GM19438 (cell line): ENCODE data around the gene USP6.
"Not testable (repeated sequence)": the region's sequence is repeated elsewhere in the genome, so short reads cannot be mapped to it uniquely, and the experiment has no call there.

Experiments
- ATAC-seq: cut with Tn5 transposase; IDR thresholded peaks from one replicate; pipeline ENCODE4 v1.9.1; 2021; ENCODE audit warnings: low read depth; ENCODE audit not compliant: unreplicated experiment

Gene USP6

DNA sequence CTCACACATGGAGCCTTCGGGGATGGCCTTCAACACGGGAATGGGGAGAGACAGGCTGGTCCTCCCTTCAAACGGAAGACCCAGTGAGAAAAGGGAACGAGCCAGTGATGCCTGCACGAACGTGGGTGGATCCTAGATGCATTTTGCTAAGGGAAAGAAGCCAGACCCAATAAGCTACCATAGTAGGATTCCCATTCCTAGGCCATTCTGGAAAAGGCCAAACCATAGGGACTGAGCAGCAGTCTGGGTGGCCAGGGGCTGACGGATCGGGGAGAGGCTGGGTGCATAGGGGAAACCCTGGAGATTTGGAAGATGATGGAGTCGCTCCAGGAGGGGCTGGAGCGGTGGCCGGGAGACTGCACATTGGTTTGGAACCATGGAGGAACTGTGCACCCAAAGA is 18.7 kb downstream of the USP6 start:
- ATAC-seq = not testable (repeated sequence)

DNA sequence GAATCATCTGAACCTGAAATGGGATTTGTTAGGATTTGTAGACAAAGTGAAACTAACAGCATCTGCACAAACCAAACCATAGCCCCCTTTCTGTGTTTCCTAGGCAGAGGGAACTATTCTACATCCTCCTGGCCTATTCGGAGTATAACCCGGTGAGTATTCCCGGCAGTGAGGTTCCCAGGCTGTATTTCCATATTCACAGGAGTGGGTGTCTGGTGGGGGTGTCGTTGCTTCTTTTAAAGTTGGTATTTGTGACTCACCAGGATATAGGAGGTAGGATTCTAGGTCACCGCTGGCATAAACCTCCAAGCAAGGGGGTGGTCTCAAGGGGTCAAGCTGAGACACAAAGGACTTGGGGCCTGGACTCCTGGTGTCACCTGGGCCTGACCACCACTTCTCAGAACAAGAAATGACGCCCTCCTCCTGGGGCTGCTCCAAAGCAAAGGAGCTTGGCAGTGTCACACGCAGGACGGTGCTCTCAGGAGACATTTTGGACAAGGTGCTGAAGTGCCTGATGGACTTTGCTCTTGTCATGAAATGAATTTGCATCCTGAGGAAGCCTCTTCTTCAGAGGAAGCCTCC is 19.4 kb downstream of the USP6 start:
- ATAC-seq = not testable (repeated sequence)

DNA sequence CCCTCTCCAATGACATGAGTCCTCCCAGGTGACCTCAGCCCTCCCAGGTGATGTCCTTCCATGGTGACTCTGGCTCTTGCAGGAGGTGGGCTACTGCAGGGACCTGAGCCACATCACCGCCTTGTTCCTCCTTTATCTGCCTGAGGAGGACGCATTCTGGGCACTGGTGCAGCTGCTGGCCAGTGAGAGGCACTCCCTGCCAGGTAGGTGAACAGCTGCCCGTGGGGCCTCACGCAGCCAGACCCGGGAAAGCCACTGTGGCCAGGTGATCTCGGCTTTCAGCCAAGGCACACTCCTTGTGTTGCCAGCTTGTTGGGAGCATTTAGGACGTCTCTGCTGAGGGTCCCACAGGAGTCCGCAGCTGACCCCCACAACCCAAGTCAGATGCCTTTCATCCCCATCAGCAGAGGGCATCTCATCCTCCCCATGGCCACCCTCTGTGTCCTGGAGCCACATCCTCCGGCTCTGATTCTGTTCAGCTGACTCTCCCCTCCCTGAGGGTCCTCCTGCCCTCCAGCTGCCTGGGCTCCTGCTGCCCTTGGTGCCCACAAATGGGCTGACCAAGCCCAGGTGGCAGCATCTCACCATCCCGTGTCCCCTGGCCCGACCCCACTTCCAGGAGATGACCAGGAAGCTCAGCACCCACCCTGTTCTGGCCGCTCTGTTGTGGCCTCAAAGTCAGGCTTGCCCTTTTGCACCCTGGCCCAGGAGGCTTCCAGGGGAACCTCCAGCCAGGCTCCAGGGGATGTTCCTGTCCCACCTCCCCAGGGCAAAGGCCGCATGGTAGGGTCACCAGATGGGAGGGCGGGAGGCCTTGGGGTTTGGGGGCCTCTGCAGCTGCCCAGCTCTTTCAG is 20.1 kb downstream of the USP6 start:
- no peak for ATAC-seq

DNA sequence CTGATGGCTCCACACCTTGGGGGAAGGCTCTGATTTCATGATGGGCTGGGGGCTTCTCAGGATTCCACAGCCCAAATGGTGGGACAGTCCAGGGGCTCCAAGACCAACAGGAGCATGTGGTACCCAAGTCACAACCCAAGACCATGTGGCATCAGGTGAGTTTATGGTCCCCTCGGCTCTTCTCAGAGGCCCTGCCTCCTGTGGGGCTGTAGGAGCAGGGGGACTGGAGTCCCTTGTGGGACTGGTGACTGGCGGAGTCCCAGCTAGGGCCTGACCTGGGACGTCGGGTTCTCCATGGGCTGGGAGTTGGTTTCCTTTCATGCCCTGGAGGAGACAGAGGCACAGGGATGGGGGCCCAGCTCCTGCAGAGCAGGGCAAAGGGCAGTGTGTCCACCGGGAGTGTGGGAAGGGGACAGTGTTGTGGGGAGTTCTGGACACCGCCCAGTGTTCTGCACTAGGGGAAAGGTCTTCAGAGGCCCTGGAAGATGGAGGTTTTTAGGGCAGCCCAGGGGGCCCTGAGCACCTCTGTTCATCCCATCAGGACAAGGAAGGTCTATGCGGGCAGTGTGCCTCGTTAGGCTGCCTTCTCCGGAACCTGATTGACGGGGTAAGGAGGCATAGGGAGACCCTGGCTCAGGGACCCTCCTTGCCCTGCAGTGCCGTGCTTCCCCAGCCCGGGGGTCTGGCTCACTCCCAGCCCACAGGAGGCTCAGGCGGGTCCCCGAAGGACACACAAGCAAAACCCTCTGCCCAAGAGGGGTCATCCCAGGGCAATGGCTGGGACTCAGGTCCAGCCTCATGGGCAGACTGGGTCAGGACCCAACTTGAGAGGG is 21.0 kb downstream of the USP6 start:
- ATAC-seq = not testable (repeated sequence)

DNA sequence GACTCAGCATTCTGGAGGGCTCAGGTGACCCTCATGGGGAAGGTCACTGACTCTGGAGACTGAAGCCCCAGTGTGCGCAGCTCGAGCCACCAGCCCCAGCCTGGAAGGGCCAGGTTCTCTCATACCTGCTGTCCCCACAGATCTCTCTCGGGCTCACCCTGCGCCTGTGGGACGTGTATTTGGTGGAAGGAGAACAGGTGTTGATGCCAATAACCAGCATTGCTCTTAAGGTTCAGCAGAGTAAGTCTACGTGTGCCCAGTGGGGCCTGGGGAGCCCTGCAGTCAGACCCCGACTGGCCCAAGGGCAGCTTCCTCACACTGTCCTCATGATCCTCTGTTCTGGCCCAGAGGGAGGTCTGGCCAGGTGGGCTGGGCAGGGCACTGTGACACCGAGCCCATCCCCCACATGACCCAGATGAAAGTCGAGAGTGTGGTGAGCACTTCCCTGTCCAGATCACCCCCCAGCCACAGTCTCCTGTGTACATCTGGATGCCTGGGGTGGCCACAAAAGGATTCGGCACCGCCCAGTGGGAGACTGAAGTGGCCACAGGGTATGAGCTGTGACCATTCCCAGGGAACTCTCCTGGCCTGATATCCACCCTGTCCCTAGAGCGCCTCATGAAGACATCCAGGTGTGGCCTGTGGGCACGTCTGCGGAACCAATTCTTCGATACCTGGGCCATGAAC is 21.8 kb downstream of the USP6 start:
- ATAC-seq = not testable (repeated sequence)

DNA sequence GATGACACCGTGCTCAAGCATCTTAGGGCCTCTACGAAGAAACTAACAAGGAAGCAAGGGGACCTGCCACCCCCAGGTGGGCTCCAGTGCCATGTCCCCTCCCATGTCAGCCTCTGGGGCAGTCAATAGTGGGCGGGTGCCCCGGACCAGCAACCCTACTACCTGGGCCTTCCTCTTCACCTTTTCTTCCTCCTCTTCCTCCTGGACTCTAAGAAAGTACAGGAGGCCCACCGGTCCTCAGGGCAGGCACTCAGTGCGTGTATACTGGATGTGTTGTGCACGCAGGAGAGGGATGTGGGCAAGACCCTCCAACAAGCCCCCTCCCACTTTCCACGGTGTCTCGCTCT is 22.3 kb downstream of the USP6 start:
- not testable (repeated sequence) for ATAC-seq

DNA sequence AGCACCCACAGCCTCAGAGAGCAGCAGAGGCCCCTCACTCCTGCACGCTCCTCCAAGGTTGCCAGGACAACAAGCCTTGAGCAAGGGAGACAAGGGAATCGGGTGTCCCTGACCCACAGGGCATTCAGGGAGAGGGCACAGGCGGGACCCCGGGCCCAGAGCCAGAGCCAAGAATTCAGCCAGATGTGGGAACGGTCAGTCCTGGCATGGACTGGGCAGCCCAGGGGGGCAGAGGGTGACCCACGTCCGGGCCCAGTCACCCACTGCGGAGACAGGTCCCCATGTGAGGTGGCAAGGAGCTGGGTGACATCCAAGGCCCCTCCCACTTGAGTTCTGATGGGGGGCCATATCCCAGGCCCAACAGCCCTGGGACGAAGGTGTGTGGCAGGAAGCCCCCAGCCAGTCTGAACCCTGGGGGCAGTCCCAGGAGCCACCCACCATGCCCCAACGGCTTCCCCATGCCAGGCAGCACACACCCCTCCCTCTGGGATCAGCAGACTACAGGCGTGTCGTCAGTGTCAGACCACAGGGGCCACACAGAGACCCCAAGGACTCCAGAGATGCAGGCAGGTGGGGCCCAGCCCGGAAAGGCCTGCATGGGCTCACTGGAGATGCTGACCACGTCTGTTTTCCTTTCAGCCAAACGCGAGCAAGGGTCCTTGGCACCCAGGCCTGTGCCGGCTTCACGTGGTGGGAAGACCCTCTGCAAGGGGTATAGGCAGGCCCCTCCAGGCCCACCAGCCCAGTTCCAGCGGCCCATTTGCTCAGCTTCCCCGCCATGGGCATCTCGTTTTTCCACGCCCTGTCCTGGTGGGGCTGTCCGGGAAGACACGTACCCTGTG is 23.0 kb downstream of the USP6 start:
- ATAC-seq = no peak

DNA sequence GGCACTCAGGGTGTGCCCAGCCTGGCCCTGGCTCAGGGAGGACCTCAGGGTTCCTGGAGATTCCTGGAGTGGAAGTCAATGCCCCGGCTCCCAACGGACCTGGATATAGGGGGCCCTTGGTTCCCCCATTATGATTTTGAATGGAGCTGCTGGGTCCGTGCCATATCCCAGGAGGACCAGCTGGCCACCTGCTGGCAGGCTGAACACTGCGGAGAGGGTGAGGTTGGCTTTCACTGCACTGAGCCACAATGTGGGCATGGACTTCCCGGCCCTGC is 23.6 kb downstream of the USP6 start:
- ATAC-seq = no peak

DNA sequence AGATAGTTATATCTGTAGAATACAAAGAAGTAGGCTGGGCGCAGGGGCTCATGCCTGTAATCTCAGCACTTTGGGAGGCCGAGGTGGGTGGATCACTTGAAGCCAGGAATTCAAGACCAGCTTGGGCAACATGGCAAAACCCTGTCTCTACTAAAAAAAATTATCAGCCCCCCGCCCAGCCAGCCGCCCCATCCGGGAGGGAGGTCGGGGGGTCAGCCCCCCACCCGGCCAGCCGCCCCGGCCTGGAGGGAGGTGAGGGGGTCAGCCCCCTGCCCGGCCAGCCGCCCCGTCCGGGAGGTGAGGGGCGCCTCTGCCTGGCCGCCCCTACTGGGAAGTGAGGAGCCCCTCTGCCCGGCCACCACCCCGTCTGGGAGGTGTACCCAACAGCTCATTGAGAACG is 27.0 kb downstream of the USP6 start:
- not testable (repeated sequence) for ATAC-seq

DNA sequence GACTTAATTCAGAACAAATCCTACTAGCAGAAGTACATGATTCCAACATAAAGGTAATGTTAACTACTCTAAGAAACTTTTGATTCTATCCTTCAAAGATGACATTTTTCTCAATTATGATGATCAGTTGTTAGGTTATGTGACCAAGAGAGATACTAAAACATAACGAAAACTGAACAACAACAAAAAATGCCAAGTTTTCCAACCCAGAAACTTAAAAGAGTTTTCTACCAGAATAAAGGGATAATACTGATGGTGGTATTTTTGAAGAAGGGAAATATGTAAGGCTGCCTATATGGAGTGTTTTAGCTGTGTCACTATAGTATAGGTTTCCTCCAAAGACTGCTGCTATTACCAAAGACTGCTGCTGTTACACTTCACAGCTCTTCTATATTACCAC is 30.3 kb downstream of the USP6 start:
- ATAC-seq = not testable (repeated sequence)

DNA sequence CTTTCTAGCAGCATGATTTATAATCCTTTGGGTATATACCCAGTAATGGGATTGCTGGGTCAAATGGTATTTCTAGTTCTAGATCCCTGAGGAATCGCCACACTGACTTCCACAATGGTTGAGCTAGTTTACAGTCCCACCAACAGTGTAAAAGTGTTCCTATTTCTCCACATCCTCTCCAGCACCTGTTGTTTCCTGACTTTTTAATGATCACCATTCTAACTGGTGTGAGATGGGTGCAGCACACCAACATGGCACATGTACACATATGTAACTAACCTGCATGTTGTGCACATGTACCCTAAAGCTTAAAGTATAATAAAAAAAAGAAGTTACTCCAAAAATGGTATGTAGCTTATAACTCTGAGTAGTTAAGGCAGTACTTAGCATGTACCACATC is 44.9 kb downstream of the USP6 start:
- ATAC-seq = not testable (repeated sequence)

DNA sequence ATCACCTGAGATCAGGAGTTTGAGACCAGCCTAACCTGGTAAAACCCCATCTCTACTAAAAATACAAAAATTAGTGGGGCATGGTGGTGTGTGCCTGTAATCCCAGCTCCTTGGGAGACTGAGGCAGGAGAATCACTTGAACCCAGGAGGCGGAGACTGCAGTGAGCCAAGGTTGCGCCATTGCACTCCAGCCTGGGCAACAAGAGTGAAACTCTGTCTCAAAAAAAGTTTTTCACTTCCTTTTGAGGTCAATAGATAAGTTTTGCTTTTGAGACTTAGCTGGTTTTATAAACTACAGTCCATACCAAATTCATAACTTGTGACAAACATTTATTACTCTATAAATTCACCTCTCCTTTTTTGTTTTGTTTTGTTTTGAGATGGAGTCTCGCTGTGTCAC is 46.0 kb downstream of the USP6 start:
- ATAC-seq = not testable (repeated sequence)

DNA sequence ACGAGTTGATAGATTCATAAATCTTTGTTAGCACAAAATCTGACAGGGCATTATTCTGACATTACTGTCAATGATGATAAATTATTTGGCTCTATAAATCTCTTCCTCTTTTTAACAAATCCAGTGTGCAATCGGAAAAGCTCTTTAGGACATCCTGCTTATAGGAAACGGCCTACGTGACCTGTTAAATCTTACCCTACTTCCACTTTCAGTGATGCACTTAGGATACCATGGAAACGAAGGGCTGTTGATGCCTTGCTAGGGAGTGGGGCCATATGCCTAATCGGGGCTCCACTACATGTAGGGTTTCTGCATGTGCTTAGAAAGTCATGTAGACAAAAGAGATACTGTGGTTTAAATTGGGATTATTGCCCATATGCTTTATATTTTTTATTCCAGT is 48.6 kb downstream of the USP6 start:
- ATAC-seq = no peak

DNA sequence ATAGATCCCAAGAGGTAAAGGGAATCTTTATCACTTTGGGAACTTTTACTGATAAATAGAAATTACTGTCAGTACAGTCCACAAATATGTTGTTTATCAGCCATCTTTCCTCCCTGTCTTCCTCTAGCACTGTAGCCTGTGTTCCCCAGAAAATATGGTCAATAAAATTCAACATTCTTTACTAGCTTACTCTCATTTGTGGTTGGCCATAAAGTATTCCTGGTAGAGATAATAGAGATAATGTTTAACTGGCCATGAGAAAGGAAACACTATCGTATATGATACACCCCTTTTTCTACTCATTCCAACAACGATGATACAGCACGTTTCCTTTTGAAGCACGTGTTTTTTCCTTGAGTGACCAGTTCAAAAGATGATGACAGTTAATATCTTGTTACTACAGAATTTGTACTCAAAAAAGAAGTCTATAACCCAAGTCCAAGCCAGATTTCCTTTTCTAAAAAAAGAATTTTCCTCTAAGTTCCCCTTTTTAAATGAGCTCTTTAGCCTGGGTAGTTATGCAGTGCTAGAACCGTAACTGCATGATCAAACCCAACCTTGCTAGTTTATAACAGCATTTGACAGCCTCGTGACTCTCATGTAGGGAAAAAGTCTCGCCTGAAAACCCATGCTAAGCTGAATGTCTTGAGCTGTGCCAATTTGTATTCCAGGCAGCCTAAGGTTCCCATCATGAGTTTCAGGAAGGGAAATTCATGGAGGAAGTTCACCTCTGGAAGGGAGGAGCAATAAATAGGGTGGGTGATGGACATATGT is 50.1 kb downstream of the USP6 start:
- ATAC-seq = not testable (repeated sequence)

DNA sequence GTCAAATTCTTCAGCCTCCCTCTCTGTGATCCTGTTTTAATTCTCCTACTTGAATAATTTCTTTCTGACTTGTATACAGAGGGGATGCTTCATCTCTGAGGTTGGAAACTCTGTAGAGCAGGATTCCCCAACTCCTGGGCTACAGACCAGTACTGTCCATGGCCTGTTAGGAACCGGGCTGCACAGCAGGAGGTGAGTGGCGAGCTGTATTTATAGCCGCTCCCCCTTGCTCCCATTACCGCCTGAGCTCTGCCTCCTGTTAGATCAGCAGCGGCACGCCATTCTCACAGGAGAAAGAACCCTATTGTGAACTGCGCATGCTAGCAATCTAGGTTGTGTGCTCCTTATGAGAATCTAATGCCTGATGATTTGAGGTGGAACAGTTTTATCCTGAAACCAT is 59.2 kb downstream of the USP6 start:
- not testable (repeated sequence) for ATAC-seq

DNA sequence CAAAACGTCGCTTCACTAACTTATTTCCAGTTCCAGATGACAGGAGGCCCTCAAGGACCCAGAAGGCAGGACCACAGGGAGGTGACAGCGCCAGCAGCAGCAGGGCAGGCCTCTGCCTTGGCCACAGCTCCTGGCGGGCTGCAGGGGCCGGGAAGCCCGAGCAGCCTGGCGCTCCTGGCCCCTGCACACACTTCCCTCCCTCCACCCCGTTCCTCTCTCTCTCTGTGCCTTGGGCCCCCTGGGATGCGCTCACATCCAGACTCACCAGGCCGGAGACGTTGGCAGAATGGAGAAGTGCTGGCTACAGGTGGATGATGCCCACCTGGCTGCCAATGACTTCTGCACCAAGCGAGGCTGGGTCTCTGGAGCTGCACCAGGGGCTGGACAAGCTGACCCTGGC is 63.2 kb downstream of the USP6 start:
- no peak for ATAC-seq

DNA sequence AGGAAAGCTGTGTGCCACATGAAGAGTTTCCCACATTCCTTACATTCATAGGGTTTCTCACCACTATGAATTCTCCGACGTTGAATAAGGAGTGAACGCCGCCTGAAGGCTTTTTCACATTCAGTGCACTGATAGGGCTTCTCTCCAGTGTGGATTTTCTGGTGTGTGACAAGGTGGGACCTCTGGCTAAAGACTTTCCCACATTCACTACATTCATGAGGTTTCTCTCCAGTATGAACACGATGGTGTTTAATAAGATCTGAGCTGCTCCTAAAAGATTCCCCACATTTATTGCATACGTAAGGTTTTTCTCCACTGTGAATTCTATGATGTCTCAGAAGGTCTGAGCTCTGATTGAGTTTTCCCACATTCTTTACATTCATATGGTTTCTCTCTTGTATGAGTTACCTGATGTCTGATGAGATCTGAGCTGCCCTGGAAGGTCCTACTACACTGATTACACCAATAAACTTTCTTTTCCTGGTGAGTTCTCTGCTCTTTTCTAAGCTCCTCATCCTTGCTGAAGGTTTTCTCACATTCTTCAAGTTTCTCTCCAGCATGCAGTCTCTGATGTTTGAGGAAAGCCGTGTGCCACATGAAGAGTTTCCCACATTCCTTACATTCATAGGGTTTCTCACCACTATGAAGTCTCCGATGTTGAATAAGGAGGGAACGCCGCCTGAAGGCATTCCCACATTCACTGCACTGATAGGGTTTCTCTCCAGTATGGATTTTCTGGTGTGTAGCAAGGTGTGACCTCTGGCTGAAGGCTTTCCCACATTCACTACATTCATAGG is 65.9 kb downstream of the USP6 start:
- ATAC-seq = no peak

DNA sequence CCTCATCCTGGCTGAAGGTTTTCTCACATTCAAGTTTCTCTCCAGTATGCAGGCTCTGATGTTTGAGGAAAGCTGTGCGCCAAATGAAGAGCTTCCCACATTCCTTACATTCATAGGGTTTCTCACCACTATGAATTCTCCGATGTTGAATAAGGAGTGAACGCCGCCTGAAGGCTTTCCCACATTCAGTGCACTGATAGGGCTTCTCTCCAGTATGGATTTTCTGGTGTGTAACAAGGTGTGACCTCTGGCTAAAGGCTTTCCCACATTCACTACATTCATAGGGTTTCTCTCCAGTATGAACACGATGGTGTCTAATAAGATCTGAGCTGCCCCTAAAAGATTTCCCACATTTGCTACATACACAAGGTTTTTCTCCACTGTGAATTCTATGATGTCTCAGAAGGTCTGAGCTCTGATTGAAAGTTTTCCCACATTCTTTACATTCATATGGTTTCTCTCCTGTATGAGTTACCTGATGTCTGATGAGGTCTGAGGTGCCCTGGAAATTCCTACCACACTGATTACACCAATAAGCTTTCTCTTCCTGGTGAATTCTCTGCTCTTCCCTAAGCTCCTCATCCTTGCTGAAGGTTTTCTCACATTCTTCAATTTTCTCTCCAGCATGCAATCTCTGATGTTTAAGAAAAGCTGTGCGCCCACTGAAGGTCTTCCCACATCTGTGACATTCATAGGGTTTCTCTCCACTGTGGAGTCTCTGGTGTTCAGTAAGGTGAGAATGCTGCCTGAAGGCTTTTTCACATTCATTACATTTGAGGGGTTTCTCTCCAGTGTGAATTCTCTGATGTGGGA is 67.0 kb downstream of the USP6 start:
- no peak for ATAC-seq
